SJCRH30 (cell line): ENCODE results near the gene GALM. TPM values are rescaled to one million over a fixed set of nuclear protein-coding genes. Genes with fewer than 3 reads are reported as not detected.
"Not testable (repeated sequence)": the region's sequence is repeated elsewhere in the genome, so short reads cannot be mapped to it uniquely, and the experiment has no call there.

ENCODE experiments used
- DNase-seq, 2 experiments: peaks; one replicate each; pipeline ENCODE4 v3.0.0-alpha.2; 2015 to 2020
- H3K27ac ChIP-seq: fragments of 250-450 bp; sonication (Bioruptor Pico); 2 replicates; pipeline ENCODE4 v1.5.1; 2020; ENCODE audit warnings: mild to moderate bottlenecking, moderate library complexity
- H3K27me3 ChIP-seq: fragments of 250-450 bp; sonication (Bioruptor Pico); 2 replicates; pipeline ENCODE4 v1.5.1; 2020; ENCODE audit warnings: mild to moderate bottlenecking, moderate library complexity
- H3K36me3 ChIP-seq: fragments of 250-450 bp; sonication (Bioruptor Pico); 2 replicates; pipeline ENCODE4 v1.5.1; 2020; ENCODE audit warnings: mild to moderate bottlenecking, moderate library complexity
- H3K4me1 ChIP-seq: fragments of 250-450 bp; sonication (Bioruptor Pico); 2 replicates; pipeline ENCODE4 v1.5.1; 2020; ENCODE audit warnings: mild to moderate bottlenecking, moderate library complexity
- H3K4me3 ChIP-seq: fragments of 250-450 bp; sonication (Bioruptor Pico); 2 replicates; pipeline ENCODE4 v1.5.1; 2020; ENCODE audit warnings: mild to moderate bottlenecking, moderate library complexity
- H3K9me3 ChIP-seq: fragments of 250-450 bp; sonication (Bioruptor Pico); replicated peaks from 2 replicates; pipeline ENCODE4 v1.5.1; 2020; ENCODE audit warnings: mild to moderate bottlenecking, moderate library complexity
- total RNA-seq: library from RNA; depleted of rRNA; stranded (reverse); fragments of >200 nt; shearing (Covaris generic); gene quantifications from 2 replicates; pipeline ENCODE4 v1.2.3, GENCODE V29; 2014

GALM gene
- total RNA-seq, 1 experiment from 2014 or later = 19.6 TPM

- Histone ChIP-seq H3K4me3 (no peak overlapping the region), H3K27ac (no peak overlapping the region), H3K9me3 (0 out of 2 replicates have a peak, but pooled peaks cover 4% of the 10 kb centered on the region), H3K36me3 (peaks cover 97% of the 10 kb centered on the region), H3K27me3 (no peaks in the 10 kb centered on the region), H3K4me1 (peaks cover 19% of the 10 kb centered on the region)
- DNase-seq = no peak
These were observed 78.5 kb downstream of the GALM start for GRCh38 chr2:38744399-38744780.

- no peak for DNase-seq
- Histone ChIP-seq H3K4me3 (no peak overlapping the region), H3K36me3 (peaks cover 98% of the 10 kb centered on the region), H3K9me3 (no peaks in the 10 kb centered on the region), H3K4me1 (peaks cover 20% of the 10 kb centered on the region), H3K27me3 (no peaks in the 10 kb centered on the region), H3K27ac (no peak overlapping the region)
These were observed 79.4 kb downstream of the GALM start for GRCh38 chr2:38745267-38745666.

- H3K36me3 ChIP-seq = peaks cover 84% of the 10 kb centered on the region
- H3K4me3 ChIP-seq = no peak overlapping the region
- H3K27me3 ChIP-seq = no peaks in the 10 kb centered on the region
- H3K4me1 ChIP-seq = peaks cover 20% of the 10 kb centered on the region
- no peaks in the 10 kb centered on the region for H3K9me3 ChIP-seq
- H3K27ac ChIP-seq = no peak overlapping the region
- DNase-seq = no peak
These were observed 81.1 kb downstream of the GALM start for GRCh38 chr2:38747007-38747424.

- no peak overlapping the region for H3K4me3 ChIP-seq
- no peak overlapping the region for H3K27ac ChIP-seq
- H3K9me3 ChIP-seq = no peaks in the 10 kb centered on the region
- DNase-seq = no peak
- H3K27me3 ChIP-seq = no peaks in the 10 kb centered on the region
- peaks cover 20% of the 10 kb centered on the region for H3K4me1 ChIP-seq
- peaks cover 76% of the 10 kb centered on the region for H3K36me3 ChIP-seq
These were observed 81.9 kb downstream of the GALM start for GRCh38 chr2:38747819-38748218.

- H3K4me1 ChIP-seq = peaks cover 20% of the 10 kb centered on the region
- peaks cover 71% of the 10 kb centered on the region for H3K36me3 ChIP-seq
- no peak overlapping the region for H3K4me3 ChIP-seq
These were observed 82.5 kb downstream of the GALM start for GRCh38 chr2:38748391-38748790.

GRCh38 chr2:38748943-38749804, 83.3 kb downstream of the GALM start:
- H3K4me3 ChIP-seq = peak overlapping the region; percentile 99

More at GRCh38 chr2:38748391-38748790, 82.5 kb downstream of the GALM start:
- no peak for DNase-seq
- no peak overlapping the region for H3K27ac ChIP-seq
- no peaks in the 10 kb centered on the region for H3K27me3 ChIP-seq
- H3K9me3 ChIP-seq = no peaks in the 10 kb centered on the region

GRCh38 chr2:38750011-38750890, 84.3 kb downstream of the GALM start:
- H3K36me3 ChIP-seq = peaks cover 52% of the 10 kb centered on the region
- DNase-seq = peak; percentile 45 to 62

More at GRCh38 chr2:38748943-38749804, 83.3 kb downstream of the GALM start:
- H3K27ac ChIP-seq = peak overlapping the region; percentile 97; the same call in 1 of the 2 replicates
- DNase-seq = no peak
- H3K9me3 ChIP-seq = no peaks in the 10 kb centered on the region
- peaks cover 63% of the 10 kb centered on the region for H3K36me3 ChIP-seq
- no peaks in the 10 kb centered on the region for H3K27me3 ChIP-seq
- H3K4me1 ChIP-seq = peaks cover 22% of the 10 kb centered on the region

GRCh38 chr2:38750891-38751595, 85.1 kb downstream of the GALM start, which contains the start of gene SRSF7:
Gene SRSF7 (minus strand): TSS chr2:38751361. CDS start chr2:38751256, 105 bp downstream.
- Histone ChIP-seq H3K9me3 (no peaks in the 10 kb centered on the region), H3K27ac (peak within 1 kb of the TSS; percentile 97), H3K36me3 (peaks cover 44% of the 10 kb centered on the region), H3K4me1 (peaks cover 22% of the 10 kb centered on the region), H3K4me3 (peak within 1 kb of the TSS; percentile 99), H3K27me3 (no peaks in the 10 kb centered on the region)
- DNase-seq = peak; percentile 100

More at GRCh38 chr2:38750011-38750890, 84.3 kb downstream of the GALM start:
- Histone ChIP-seq H3K4me3 (peak overlapping the region; percentile 99), H3K27me3 (no peaks in the 10 kb centered on the region), H3K9me3 (no peaks in the 10 kb centered on the region), H3K4me1 (peaks cover 22% of the 10 kb centered on the region), H3K27ac (peak overlapping the region; percentile 97)

- Histone ChIP-seq H3K4me1 (peaks cover 19% of the 10 kb centered on the region), H3K4me3 (peak overlapping the region; percentile 99), H3K36me3 (peaks cover 36% of the 10 kb centered on the region), H3K27me3 (no peaks in the 10 kb centered on the region), H3K9me3 (0 out of 2 replicates have a peak, but pooled peaks cover under 1% of the 10 kb centered on the region), H3K27ac (peak overlapping the region; percentile 97)
- DNase-seq = peak in 1 of 2 experiments; percentile 66
These were observed 85.9 kb downstream of the GALM start for GRCh38 chr2:38751596-38752410.

- Histone ChIP-seq H3K27ac (no peak overlapping the region), H3K27me3 (no peaks in the 10 kb centered on the region), H3K36me3 (peaks cover 14% of the 10 kb centered on the region), H3K4me1 (peaks cover 6% of the 10 kb centered on the region), H3K9me3 (0 out of 2 replicates have a peak, but pooled peaks cover 3% of the 10 kb centered on the region), H3K4me3 (no peak overlapping the region)
- DNase-seq = no peak
These were observed 88.1 kb downstream of the GALM start for GRCh38 chr2:38754049-38754448.

GRCh38 chr2:38754506-38754905, 88.6 kb downstream of the GALM start:
- H3K27ac ChIP-seq = no peak overlapping the region
- H3K27me3 ChIP-seq = no peaks in the 10 kb centered on the region
- H3K4me1 ChIP-seq = peaks cover 2% of the 10 kb centered on the region; the same call in 1 of the 2 replicates
- H3K36me3 ChIP-seq = peaks cover 9% of the 10 kb centered on the region
- 0 out of 2 replicates have a peak, but pooled peaks cover 3% of the 10 kb centered on the region for H3K9me3 ChIP-seq
- no peak for DNase-seq
- no peak overlapping the region for H3K4me3 ChIP-seq

- H3K4me3 ChIP-seq, H3K4me1 ChIP-seq, H3K9me3 ChIP-seq, H3K27me3 ChIP-seq, DNase-seq, H3K36me3 ChIP-seq, H3K27ac ChIP-seq: not testable (repeated sequence)
These were observed 90.0 kb downstream of the GALM start for GRCh38 chr2:38755891-38756290.

- Histone ChIP-seq H3K9me3 (no peaks in the 10 kb centered on the region), H3K4me1 (peaks cover 11% of the 10 kb centered on the region), H3K27ac (no peak overlapping the region), H3K27me3 (0 out of 2 replicates have a peak, but pooled peaks cover 3% of the 10 kb centered on the region), H3K36me3 (no peaks in the 10 kb centered on the region), H3K4me3 (no peak overlapping the region)
- no peak for DNase-seq
These were observed 97.3 kb downstream of the GALM start for GRCh38 chr2:38763228-38763627.
